Brain pericyte (primary cell): ENCODE measurements around the gene ITGB3.
"Not testable (repeated sequence)": the region's sequence is repeated elsewhere in the genome, so short reads cannot be mapped to it uniquely, and the experiment has no call there.

Experiments
- DNase-seq: peaks from one replicate; pipeline ENCODE4 v3.0.0-alpha.2; 2012; ENCODE audit warnings: low read depth, low spot score

ITGB3 gene

GRCh38 chr17:47253541-47254402 is at the start of gene ITGB3:
Gene ITGB3 (plus strand): TSS chr17:47253827. CDS start chr17:47253862, 35 bp downstream.
- no peak for DNase-seq

GRCh38 chr17:47203984-47204721 is 49.5 kb upstream of the ITGB3 start:
- no peak for DNase-seq

GRCh38 chr17:47204722-47205418 is 48.8 kb upstream of the ITGB3 start:
- DNase-seq, result no peak

DNA sequence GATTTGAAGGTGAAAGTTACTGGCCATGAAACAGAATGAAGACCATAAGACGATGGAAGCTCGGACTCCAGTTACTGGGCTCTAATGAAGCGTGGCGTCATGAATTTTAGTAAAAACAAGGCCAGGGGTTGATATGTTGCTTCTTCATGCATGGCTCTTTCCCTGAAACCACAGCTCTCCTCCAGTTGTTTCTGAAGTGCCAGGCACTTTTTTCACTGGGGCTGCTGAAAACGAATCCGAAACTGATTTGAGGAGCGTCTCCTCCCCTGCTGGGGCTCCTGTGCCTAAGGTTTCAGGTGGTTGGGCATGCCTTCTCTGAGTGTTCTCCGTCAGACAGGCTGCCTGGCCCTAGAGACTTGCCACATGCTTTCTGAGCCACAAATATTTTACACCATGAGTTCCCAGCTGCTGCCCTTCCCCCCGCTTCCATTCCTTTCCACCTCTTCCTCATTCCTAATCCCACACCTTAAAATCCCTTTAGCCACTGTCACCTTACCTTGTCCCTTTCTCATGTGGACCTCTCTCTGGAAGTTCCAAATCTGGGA is 48.1 kb upstream of the ITGB3 start:
- no peak for DNase-seq

GRCh38 chr17:47207143-47208067 is 46.2 kb upstream of the ITGB3 start:
- no peak for DNase-seq

GRCh38 chr17:47208744-47209488 is 44.7 kb upstream of the ITGB3 start, which contains the start of gene MYL4:
Gene MYL4 (plus strand): TSS chr17:47209348. CDS start chr17:47209423, 75 bp downstream.
- no peak for DNase-seq

DNA sequence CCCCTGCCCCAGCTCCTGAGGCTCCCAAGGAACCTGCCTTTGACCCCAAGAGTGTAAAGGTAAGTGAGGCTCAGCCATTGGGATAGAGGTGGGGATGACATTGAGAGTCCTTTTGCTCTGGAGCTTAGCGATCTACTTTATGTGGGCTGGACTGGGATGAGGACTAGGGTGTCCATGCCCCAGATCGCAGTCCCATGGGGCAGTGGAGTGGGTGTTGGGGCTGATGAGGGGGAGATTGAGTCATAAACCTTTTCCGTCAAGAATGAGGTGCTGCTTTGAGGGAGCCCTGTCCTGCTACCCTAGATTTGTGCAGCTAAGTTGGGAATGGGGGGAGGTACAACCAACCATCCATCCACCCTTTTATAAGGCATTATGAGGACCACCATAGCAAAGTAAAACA is 44.1 kb upstream of the ITGB3 start:
- DNase-seq, result no peak

- no peak for DNase-seq
Measured at GRCh38 chr17:47210105-47210504, 43.5 kb upstream of the ITGB3 start.

GRCh38 chr17:47210779-47211178 is 42.8 kb upstream of the ITGB3 start:
- DNase-seq, result no peak

- DNase-seq, result no peak
Measured at GRCh38 chr17:47212458-47212857, 41.2 kb upstream of the ITGB3 start.

DNA sequence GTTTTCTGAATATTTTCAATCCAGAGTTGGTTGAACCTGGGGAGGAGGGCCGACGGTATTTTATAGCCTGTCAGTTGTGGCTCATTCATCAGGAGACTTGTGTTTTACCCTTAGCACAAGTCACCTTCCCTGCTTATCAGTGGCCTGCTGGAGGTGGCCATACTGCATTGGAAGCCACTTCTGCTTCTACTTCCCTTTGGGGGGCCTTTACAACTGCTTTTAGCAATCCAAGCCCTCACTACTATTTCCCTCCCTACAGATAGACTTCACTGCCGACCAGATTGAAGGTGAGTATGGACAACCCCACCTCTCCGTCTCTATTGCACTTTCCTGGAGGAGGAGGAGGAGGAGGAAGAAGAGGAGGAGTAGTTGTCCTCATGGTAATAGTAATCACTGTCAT is 40.1 kb upstream of the ITGB3 start:
- no peak for DNase-seq

- no peak for DNase-seq
Measured at GRCh38 chr17:47214931-47215330, 38.7 kb upstream of the ITGB3 start.

DNA sequence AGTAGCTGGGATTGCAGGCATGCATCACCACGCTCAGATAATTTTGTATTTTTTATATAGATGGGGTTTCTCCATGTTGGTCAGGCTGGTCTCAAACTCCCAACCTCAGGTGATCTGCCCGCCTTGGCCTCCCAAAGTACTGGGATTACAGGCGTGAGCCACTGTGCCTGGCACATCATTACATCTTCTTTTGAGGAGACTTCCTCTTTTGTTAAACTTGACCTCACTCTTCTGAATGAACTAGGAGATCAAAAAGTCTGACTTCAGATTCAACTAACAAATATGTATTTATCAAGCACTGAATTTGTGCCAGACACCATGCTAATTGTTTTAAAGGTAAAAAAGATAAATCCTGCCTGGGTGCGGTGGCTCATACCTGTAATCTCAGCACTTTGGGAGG is 36.8 kb upstream of the ITGB3 start:
- DNase-seq, result not testable (repeated sequence)

GRCh38 chr17:47217279-47217678 is 36.3 kb upstream of the ITGB3 start:
- not testable (repeated sequence) for DNase-seq

DNA sequence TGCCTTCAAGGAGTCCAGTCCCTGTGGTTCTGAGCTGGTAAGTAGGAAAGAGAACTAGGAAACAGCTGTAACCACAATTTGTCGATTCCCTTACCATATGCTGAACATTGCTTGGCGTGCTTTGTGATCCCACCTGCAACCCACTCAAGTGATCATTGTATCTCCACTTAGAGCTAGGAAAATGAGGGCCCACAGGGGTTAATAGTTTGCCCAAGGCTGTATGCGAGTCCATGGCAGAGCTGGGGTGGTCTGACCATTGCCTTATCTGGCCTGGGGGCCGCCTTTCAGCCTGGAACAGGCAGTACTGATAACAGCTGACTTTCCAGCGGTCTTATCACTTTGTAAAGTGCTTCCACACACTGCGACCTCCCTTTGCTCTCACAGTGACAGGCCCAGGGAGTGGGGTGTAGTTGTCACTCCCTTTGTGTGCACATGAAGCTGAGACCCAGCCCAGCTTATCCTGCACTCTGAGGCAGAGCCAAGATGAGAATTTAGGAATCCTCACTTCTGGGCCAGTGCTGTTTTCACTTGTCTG is 34.7 kb upstream of the ITGB3 start:
- DNase-seq, result no peak

DNA sequence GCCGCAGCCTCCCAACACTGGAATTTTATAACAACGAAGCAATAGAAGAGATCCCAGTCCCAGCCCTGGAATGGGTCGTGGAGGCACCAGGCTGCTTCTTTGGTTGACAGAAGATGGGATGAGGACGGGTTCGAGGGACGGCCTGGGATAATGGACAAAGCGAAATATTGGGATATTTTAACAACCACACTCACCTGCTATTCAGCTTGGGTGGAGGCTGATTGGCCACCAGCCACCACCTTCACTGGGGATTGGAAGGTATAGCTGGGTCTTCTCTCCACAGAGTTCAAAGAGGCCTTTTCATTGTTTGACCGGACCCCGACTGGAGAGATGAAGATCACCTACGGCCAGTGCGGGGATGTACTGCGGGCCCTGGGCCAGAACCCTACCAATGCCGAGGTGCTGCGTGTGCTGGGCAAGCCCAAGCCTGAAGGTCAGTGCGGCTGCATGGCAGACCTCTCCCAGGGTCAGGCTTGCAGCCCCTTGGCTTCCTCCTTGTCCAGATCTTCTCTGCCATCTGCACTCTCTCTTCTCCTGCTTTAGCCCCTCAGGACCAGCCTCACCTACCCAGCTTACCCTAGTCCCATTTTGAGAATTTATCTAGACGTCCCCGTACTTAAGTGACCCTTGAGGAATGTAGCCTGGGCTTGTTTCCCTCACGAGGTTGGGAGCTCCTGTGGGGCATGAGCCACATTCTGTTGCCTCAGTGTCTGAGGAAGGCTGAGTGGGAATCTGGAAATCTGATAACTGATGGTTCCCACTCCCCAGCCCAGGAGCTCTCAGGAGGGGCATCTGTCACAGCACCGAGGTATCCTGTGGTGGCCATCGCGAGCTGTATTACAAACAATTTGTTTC is 33.8 kb upstream of the ITGB3 start:
- no peak for DNase-seq

- no peak for DNase-seq
Measured at GRCh38 chr17:47220531-47220999, 33.1 kb upstream of the ITGB3 start.

- DNase-seq, result no peak
Measured at GRCh38 chr17:47221154-47221553, 32.5 kb upstream of the ITGB3 start.

DNA sequence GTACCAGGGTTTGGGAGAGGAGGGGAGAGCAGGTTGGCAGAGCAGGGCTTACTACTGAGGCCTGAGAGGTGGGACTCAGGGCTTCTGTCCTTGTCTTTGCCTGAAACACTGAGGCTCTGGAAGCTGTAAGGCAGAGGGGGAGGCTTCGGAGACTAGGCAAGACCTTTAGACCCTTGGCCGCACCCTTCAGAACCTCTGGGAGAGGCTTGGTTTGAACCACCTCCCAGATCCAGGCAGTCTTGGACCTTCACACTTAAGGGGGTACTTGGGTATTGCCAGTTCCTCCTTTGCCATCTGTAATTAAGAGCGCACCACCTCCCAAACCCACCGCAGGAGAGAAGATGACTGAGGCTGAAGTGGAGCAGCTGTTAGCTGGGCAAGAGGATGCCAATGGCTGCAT is 31.6 kb upstream of the ITGB3 start:
- DNase-seq, result no peak
